GM21723 (cell line): ENCODE results near the gene POLR1H.

Source experiments
- ATAC-seq: cut with Tn5 transposase; IDR thresholded peaks from one replicate; pipeline ENCODE4 v1.9.1; 2021; ENCODE audit warnings: mild to moderate bottlenecking, moderate library complexity; ENCODE audit not compliant: unreplicated experiment

POLR1H gene

GRCh38 chr6:30061858-30062458 is 893 bp downstream of the POLR1H start:
- peak; percentile 27 for ATAC-seq

- ATAC-seq, result no peak
Measured at GRCh38 chr6:30062471-30063178, 1.6 kb downstream of the POLR1H start.

- ATAC-seq, result no peak
Measured at GRCh38 chr6:30063315-30063714, 2.2 kb downstream of the POLR1H start.

- no peak for ATAC-seq
Measured at GRCh38 chr6:30066082-30066481, 5.0 kb downstream of the POLR1H start.

- ATAC-seq, result peak; percentile 93
Measured at GRCh38 chr6:30066577-30067459, 5.8 kb downstream of the POLR1H start, which contains the start of gene PPP1R11. Gene PPP1R11, plus strand, starts transcription at chr6:30067198. Its CDS starts 213 bp downstream, at chr6:30067411.

GRCh38 chr6:30067460-30068139 is 6.5 kb downstream of the POLR1H start:
- ATAC-seq, result no peak

- no peak for ATAC-seq
Measured at GRCh38 chr6:30071081-30071818, 10.2 kb downstream of the POLR1H start.

- ATAC-seq, result no peak
Measured at GRCh38 chr6:30071858-30072257, 10.8 kb downstream of the POLR1H start.

- no peak for ATAC-seq
Measured at GRCh38 chr6:30073489-30074235, 12.6 kb downstream of the POLR1H start.

GRCh38 chr6:30074331-30075093 is 13.4 kb downstream of the POLR1H start:
- ATAC-seq, result no peak

- ATAC-seq, result no peak
Measured at GRCh38 chr6:30075094-30075789, 14.2 kb downstream of the POLR1H start, which contains the start of gene RNF39. Gene RNF39, minus strand, starts transcription at chr6:30075769. Its CDS starts 184 bp downstream, at chr6:30075585.

- ATAC-seq, result no peak
Measured at GRCh38 chr6:30075790-30076732, 15.0 kb downstream of the POLR1H start.

- ATAC-seq, result no peak
Measured at GRCh38 chr6:30077218-30077617, 16.2 kb downstream of the POLR1H start.

GRCh38 chr6:30087876-30088275 is 26.8 kb downstream of the POLR1H start:
- ATAC-seq, result no peak

GRCh38 chr6:30091577-30092381 is 30.7 kb downstream of the POLR1H start:
- no peak for ATAC-seq

GRCh38 chr6:30092852-30093543 is 31.9 kb downstream of the POLR1H start:
- ATAC-seq, result no peak
